NCI-H1105 (cell line): ENCODE data around the gene PRPF31.
"Not testable (repeated sequence)": the region's sequence is repeated elsewhere in the genome, so short reads cannot be mapped to it uniquely, and the experiment has no call there.

Experiments used
- DNase-seq: peaks from one replicate; lab custom pipeline; 2025; lab: John Stamatoyannopoulos, UW

The PRPF31 gene

DNA sequence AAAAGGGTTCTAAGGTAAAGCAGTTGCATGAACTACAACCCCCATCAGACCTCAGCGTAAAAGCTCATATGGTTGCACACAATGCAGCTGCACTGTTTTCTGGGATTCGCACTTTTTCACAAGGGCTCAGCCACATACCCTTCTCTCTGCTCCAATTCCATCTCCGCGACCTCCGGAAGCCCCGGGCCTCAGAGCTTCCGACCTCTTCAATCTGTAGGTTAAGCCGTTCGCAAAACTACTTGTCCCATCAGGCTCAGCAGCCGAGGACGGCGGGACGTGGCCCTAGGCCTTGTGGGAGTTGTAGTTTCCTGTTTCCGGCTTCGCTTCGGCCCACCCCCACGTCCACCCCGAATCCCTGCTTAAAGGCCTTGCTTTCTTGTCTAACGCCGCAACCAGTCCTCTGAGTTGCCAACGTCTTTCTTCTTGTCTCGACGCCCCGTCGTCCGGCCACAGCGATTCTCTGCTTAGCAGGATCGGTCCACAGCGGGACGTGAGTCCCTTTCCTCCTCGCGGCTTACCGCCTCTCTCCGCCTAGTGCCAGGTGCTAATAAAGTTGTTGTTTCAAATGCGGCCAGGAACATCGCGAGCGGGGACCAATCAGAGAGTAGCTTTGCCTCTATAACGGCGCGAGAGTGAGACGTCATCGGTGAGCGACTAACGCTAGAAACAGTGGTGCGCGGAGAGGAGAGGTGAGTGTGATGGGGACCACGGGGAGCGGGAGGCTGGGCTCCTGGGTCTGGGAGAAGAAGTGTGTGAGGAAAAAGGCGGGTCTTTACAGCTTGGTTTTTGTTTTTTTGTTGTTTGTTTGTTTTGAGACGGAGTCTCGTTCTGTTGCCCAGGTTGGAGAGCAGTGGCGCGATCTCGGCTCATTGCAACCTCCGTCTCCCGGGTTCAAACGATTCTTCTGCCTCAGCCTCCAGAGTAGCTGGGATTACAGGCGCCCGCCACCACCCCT is at the start of gene PRPF31, which contains the start of gene TFPT:
PRPF31 (plus strand) TSS at position 646 of the 955 bp plus-strand sequence. CDS start 2,525 bp downstream, outside the sequence.
TFPT (minus strand) TSS at position 549 of the 955 bp plus-strand sequence; CDS start at position 161, 388 bp downstream.
- DNase-seq, result peak; percentile 98

GRCh38 chr19:54069470-54069869 is 46.1 kb upstream of the PRPF31 start:
- no peak for DNase-seq

DNA sequence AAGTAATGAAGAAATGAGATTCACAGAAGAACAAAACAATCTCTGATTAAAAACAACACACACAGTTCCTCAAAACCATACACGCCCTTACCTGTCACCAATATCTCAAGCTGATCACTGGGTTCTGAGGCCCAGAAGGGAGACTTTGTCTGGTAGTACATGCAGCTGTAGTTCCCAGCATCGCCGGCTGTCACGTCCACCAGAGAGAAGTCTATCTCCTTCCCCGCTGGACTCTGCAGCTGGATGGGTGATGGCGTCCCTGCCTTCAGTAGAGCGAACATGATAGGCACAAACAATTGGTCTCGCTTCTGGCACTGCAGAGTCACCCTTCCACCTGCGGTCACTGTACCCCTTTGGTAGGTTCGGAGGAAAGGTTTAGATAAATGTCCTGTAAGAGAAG is 41.7 kb upstream of the PRPF31 start:
- no peak for DNase-seq

GRCh38 chr19:54074851-54075250 is 40.7 kb upstream of the PRPF31 start:
- no peak for DNase-seq

DNA sequence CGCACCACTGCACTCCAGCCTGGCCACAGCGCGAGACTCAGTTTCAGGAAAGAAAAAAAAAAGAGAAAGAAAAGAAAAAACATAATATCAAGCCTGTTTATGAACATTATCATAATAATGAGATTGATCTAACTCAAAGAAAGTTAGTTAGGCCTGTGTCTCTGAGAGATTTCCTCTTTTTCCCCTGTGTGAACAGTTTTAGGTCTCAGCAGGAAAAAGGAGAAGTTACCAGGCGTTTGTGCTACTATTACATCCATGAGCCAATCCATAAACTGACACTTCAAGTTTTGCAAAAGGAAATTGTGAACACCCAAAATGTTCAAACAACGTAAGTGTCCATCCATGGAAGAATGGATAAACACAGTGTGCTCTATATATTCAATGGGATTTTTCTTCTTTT is 38.2 kb upstream of the PRPF31 start:
- no peak for DNase-seq

GRCh38 chr19:54081032-54081431 is 34.5 kb upstream of the PRPF31 start, which contains the start of gene TARM1:
TARM1 (minus strand) TSS chr19:54081365; CDS start chr19:54081340, 25 bp downstream.
- no peak for DNase-seq

DNA sequence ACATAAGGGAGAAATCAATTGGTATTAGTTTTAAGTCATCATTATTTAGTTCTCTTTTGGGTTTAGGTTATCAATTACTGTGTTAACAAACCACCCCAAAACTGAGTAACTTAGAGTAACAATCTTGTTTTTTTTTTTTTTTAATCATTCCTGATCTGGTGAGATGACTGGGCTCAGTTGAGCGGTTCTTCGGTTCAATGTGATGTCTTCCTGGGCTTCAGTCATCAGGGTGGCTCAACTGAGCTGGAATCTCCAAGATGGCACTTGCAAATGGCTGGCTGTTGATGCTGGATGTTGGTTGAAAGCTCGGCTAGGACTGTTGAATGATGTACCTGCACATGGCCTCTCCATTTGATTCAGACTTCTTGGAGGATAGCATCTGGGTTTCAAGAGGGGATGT is 31.1 kb upstream of the PRPF31 start:
- DNase-seq, result no peak

DNA sequence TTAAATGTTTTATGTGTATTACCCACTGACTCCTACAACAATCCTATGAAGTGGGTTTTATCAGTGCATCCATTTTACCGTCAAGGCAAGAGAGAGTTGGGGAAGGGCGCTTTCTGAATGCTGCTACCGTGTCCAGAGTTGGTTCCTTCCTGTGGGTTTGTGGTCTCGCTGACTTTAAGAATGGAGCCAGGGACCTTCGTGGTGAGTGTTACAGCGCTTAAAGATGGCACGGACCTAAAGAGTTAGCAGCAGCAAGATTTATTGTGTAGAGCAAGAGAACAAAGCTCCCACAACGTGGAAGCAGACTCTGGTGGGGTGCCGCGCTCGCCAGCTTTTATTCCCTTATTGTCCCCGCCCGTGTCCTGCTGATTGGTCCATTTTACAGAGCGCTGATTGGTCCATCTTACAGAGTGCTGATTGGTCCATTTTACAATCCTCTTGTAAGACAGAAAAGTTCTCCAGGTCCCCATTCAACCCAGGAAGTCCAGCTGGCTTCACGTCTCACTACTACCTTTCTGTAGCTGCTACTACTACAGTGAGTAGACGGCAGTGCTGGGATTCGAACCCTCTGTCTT is 21.0 kb upstream of the PRPF31 start:
- no peak for DNase-seq

- DNase-seq, result no peak
These were observed 20.3 kb upstream of the PRPF31 start for GRCh38 chr19:54095136-54095858.

DNA sequence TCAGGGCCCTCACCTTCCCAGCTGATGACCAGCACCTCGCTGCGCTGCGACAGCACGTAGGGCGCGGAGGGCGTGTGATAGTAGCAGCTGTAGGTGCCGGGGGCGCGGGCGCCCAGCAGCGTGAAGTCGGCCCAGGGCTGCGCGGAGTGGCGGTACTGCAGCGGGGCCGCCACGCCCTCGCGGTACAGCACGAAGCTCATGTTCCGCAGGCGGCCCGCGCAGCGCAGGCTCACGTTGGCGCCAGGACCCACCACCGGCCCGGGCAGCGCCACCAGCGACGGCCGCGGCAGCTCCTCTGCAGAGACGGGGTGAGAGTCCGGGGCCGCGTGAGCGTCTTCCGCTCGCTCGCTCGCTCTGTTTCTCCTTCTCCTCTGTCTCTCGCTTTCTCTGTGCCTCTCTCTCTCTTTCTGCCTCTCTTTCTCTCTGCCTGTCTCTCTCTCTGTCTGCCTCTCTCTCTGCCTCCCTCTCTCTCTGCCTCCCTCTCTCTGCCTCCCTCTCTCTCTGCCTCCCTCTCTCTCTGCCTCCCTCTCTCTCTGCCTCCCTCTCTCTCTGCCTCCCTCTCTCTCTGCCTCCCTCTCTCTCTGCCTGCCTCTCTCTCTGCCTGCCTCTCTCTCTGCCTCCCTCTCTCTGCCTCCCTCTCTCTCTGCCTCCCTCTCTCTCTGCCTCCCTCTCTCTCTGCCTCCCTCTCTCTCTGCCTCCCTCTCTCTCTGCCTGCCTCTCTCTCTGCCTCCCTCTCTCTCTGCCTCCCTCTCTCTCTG is 19.5 kb upstream of the PRPF31 start:
- peak; percentile 48 for DNase-seq

- no peak for DNase-seq
These were observed 18.9 kb upstream of the PRPF31 start for GRCh38 chr19:54096617-54097106.

- DNase-seq, result no peak
These were observed 16.2 kb upstream of the PRPF31 start for GRCh38 chr19:54099190-54099902.

DNA sequence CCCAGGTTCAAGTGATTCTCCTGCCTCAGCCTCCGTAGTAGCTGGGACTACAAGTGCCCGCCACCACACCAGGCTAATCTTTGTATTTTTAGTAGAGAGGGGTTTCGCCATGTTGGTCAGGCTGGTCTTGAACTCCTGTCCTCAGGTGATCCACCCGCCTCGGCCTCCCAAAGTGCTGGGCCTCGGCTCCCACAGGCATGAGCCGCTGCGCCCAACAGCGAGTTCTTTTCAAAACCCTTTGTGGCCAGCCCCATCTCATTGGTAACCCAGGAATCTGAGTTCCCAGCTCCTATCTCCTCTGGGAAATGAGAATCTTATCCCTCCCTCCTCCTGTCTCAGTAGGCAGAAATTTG is 15.7 kb upstream of the PRPF31 start:
- not testable (repeated sequence) for DNase-seq

GRCh38 chr19:54100561-54100960 is 15.0 kb upstream of the PRPF31 start, which contains the start of gene OSCAR:
OSCAR (minus strand) TSS chr19:54100803; CDS start chr19:54100792, 11 bp downstream.
- DNase-seq, result no peak

GRCh38 chr19:54102421-54103169 is 13.0 kb upstream of the PRPF31 start, which contains the start of gene NDUFA3:
NDUFA3 (plus strand) TSS chr19:54102855; CDS start chr19:54102879, 24 bp downstream.
- peak; percentile 98 for DNase-seq

- DNase-seq, result no peak
These were observed 10.4 kb upstream of the PRPF31 start for GRCh38 chr19:54104998-54105715.

GRCh38 chr19:54105796-54106195 is 9.8 kb upstream of the PRPF31 start:
- no peak for DNase-seq

GRCh38 chr19:54106716-54107115 is 8.8 kb upstream of the PRPF31 start:
- no peak for DNase-seq

GRCh38 chr19:54107876-54108490 is 7.6 kb upstream of the PRPF31 start:
- no peak for DNase-seq
